Lung (tissue), 12 donors: ENCODE results near the gene LRRK2. TPM values are rescaled to one million over a fixed set of nuclear protein-coding genes. Genes with fewer than 3 reads are reported as not detected.
"Not testable (repeated sequence)": the region's sequence is repeated elsewhere in the genome, so short reads cannot be mapped to it uniquely, and the experiment has no call there.

Source experiments
- ATAC-seq: fragments of 200-7000 bp; cut with Tn5 transposase; one replicate; pipeline ENCODE4 v1.9.1; 2020; ENCODE audit warnings: moderate number of reproducible peaks; ENCODE audit not compliant: insufficient read depth, low FRiP score
- DNase-seq, 3 donors: peaks; one replicate each; pipeline ENCODE4 v3.0.0-alpha.2; 2013 to 2017
- H3K27ac ChIP-seq, 2 donors: one replicate each; pipeline ENCODE4 v1.5.1; 2013; ENCODE audit warnings: mild to moderate bottlenecking in 2 of 2, moderate library complexity in 2 of 2, control low read depth in 1 of 2, inconsistent platforms in 1 of 2, low read depth in 1 of 2, low read length in 1 of 2
- H3K27me3 ChIP-seq, 3 donors: one replicate each; pipeline ENCODE4 v1.5.1; 2013; ENCODE audit warnings: low read length in 2 of 3; ENCODE audit not compliant: control insufficient read depth in 3 of 3, insufficient read depth in 3 of 3
- H3K36me3 ChIP-seq, 4 donors: one replicate each; pipeline ENCODE4 v1.5.1; 2013; ENCODE audit warnings: low read length in 4 of 4, mild to moderate bottlenecking in 1 of 4, moderate library complexity in 1 of 4; ENCODE audit not compliant: control insufficient read depth in 4 of 4, insufficient read depth in 4 of 4
- H3K4me1 ChIP-seq, 5 donors: one replicate each; pipeline ENCODE4 v1.5.1; 2013; ENCODE audit warnings: low read length in 5 of 5, mild to moderate bottlenecking in 2 of 5, moderate library complexity in 1 of 5; ENCODE audit not compliant: control insufficient read depth in 5 of 5, insufficient read depth in 5 of 5
- H3K4me3 ChIP-seq: one replicate; pipeline ENCODE4 v1.5.1; 2013; ENCODE audit warnings: mild to moderate bottlenecking, control low read depth, moderate library complexity
- H3K9ac ChIP-seq, 2 donors: one replicate each; pipeline ENCODE4 v1.5.1; 2013; ENCODE audit warnings: low read length in 2 of 2, control low read depth in 1 of 2; ENCODE audit not compliant: insufficient read depth in 1 of 2
- H3K9me3 ChIP-seq, 4 donors: one replicate each; pipeline ENCODE4 v1.5.1; 2013; ENCODE audit warnings: low read length in 3 of 4, mild to moderate bottlenecking in 1 of 4, moderate library complexity in 1 of 4; ENCODE audit not compliant: control insufficient read depth in 4 of 4, insufficient read depth in 3 of 4
- CTCF ChIP-seq: IDR thresholded peaks from 2 replicates; pipeline ENCODE4 v1.5.1; 2012; ENCODE audit warnings: mild to moderate bottlenecking; ENCODE audit errors: control extremely low read depth, extremely low read depth
- WGBS, 2 donors: extraction: QIAGEN DNeasy Blood & Tissue Kit; methylation state at CpG; one replicate each; pipeline ENCODE4 v1.1.7; 2013; 5-methylcytosine and 5-hydroxymethylcytosine counted together
- polyA plus RNA-seq, 2 donors: library from polyadenylated mRNA; stranded (reverse); fragments of 200-250 nt; gene quantifications; one replicate each; pipeline ENCODE4 v1.2.1, GENCODE V29; 2013
- total RNA-seq, 2 donors: library from RNA; depleted of rRNA in 1 of 2; stranded (reverse); fragments of >200 nt in 1 of 2; gene quantifications; one replicate each; pipeline ENCODE4 v1.2.1, GENCODE V29; 2014 to 2021
- donor health status: control.
- donor health status: control.
- donor health status: Bipolar disorder and iron deficiency.
- donor health status: healthy.
- donor health status: DM: yes; HTN: yes; CAD: no.

The LRRK2 gene
- total and polyA plus RNA-seq, 4 donors, result 74.3 to 276 (median 193) TPM

- Histone ChIP-seq H3K9me3 (no peaks in the 10 kb centered on the region), H3K4me3 (no peak overlapping the region), H3K36me3 (peaks cover 0 to under 1% (median 0%) of the 10 kb centered on the region in 4 donors), H3K4me1 (peaks cover 0 to 2% (median 0%) of the 10 kb centered on the region in 5 donors), H3K27ac (no peak overlapping the region), H3K9ac (no peak overlapping the region), H3K27me3 (no peaks in the 10 kb centered on the region)
- WGBS, 2 donors, result 92 to 98% methylated on average over 5 of the region's 5 CpGs
- ATAC-seq (no peak), DNase-seq (no peak)
- no peak for TF ChIP-seq CTCF
Observed at GRCh38 chr12:40238979-40239378, 14.2 kb downstream of the LRRK2 start.

GRCh38 chr12:40240779-40241178 is 16.0 kb downstream of the LRRK2 start:
- Histone ChIP-seq H3K36me3 (no peaks in the 10 kb centered on the region), H3K4me1 (peaks cover 0 to 2% (median 0%) of the 10 kb centered on the region in 5 donors), H3K9ac (no peak overlapping the region), H3K9me3 (no peaks in the 10 kb centered on the region), H3K27ac (no peak overlapping the region), H3K4me3 (no peak overlapping the region), H3K27me3 (no peaks in the 10 kb centered on the region)
- 93 to 95% methylated on average over 4 of the region's 4 CpGs for WGBS, 2 donors
- no peak for TF ChIP-seq CTCF
- DNase-seq (no peak), ATAC-seq (no peak)

GRCh38 chr12:40241741-40242140 is 16.9 kb downstream of the LRRK2 start:
- Histone ChIP-seq H3K27me3 (no peaks in the 10 kb centered on the region), H3K9me3 (no peaks in the 10 kb centered on the region), H3K4me1 (peaks cover 0 to 2% (median 0%) of the 10 kb centered on the region in 5 donors), H3K27ac (no peak overlapping the region), H3K36me3 (no peaks in the 10 kb centered on the region), H3K9ac (no peak overlapping the region), H3K4me3 (no peak overlapping the region)
- DNase-seq, result no peak
- 63 to 84% methylated on average over 1 of the region's 1 CpG for WGBS, 2 donors
- no peak for TF ChIP-seq CTCF
- ATAC-seq, result no peak

GRCh38 chr12:40244526-40245156 is 19.8 kb downstream of the LRRK2 start:
- H3K4me1 ChIP-seq, H3K9ac ChIP-seq, DNase-seq, H3K36me3 ChIP-seq, H3K9me3 ChIP-seq, ATAC-seq, H3K27me3 ChIP-seq, H3K27ac ChIP-seq, H3K4me3 ChIP-seq: not testable (repeated sequence)
- 86 to 89% methylated on average over 5 of the region's 5 CpGs for WGBS, 2 donors
